D721Med (cell line): Measurements from ENCODE around the gene PLSCR3.
"Not testable (repeated sequence)": the region's sequence is repeated elsewhere in the genome, so short reads cannot be mapped to it uniquely, and the experiment has no call there.

Source experiments
- DNase-seq: peaks from one replicate; pipeline ENCODE4 v3.0.0; 2011; ENCODE audit warnings: low spot score; ENCODE audit not compliant: insufficient read length
- FAIRE-seq: peaks from 2 replicates; lab custom pipeline; 2011; peaks lifted over from hg19 to GRCh38; lab: Jason Lieb, UNC
- CTCF ChIP-seq: IDR thresholded peaks from 2 replicates; pipeline ENCODE4 v1.5.1; 2012; ENCODE audit warnings: mild to moderate bottlenecking, control low read depth; ENCODE audit not compliant: insufficient read depth; ENCODE audit errors: missing control alignments

The PLSCR3 gene

DNA sequence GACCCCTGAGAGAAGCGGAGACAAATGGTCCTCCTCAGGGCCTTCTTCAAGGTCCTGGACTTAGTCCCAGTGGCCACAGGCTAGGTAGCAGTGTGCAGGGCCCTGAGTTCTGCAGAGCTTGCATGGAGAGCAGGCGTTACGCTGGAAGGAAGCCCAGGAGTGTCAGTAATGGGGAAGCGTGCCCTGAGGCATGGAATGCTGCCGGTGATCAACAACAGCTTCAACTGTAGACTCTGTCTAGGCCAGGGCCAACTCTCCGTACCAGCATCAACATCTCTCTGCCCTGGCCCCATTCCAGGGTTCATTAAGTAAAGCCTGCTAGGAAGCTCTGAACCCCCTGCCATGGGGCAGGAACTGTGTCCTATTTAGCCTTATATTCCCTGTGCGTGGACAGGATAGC, 14.0 kb downstream of the PLSCR3 start:
- DNase-seq (no peak), FAIRE-seq (no peak)
- no peak for TF ChIP-seq CTCF

GRCh38 chr17:7379134-7379533, 15.2 kb downstream of the PLSCR3 start:
- DNase-seq: no peak
- TF ChIP-seq CTCF: no peak
- no peak for FAIRE-seq

DNA sequence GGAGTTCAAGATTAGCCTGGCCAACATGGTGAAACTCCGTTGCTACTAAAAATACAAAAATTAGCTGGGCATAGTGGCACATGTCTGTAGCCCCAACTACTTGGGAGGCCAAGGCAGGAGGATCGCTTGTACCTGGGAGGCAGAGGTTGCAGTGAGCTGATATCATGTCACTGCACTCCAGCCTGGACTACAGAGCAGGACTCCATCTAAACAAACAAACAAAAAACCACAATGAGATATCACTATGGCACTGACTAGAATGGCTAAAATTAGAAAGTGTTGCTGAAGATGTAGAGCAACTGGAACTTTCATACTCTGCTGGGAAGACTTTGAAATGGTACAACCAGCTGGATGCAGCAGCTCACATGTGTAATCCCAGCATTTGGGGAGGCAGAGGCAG, 20.0 kb downstream of the PLSCR3 start:
- DNase-seq (no peak), FAIRE-seq (no peak)
- TF ChIP-seq CTCF: no peak

- TF ChIP-seq CTCF: no peak
Observed at GRCh38 chr17:7370853-7371252, 23.5 kb downstream of the PLSCR3 start.

GRCh38 chr17:7369825-7370224, 24.5 kb downstream of the PLSCR3 start:
- FAIRE-seq: no peak
- no peak for DNase-seq
- no peak for TF ChIP-seq CTCF

More at GRCh38 chr17:7370853-7371252, 23.5 kb downstream of the PLSCR3 start:
- DNase-seq (no peak), FAIRE-seq (no peak)

- FAIRE-seq, DNase-seq: not testable (repeated sequence)
Observed at GRCh38 chr17:7368599-7368994, 25.7 kb downstream of the PLSCR3 start.

- FAIRE-seq (no peak), DNase-seq (no peak)
- TF ChIP-seq CTCF: no peak
Observed at GRCh38 chr17:7367918-7368598, 26.3 kb downstream of the PLSCR3 start.
